ENCODE results near the gene ADAM22. TPM values are rescaled to one million over a fixed set of nuclear protein-coding genes. Genes with fewer than 3 reads are reported as not detected.

ADAM22 gene
- total RNA-seq, 1 experiment from 2014 or later, result 7.1 TPM

DNA sequence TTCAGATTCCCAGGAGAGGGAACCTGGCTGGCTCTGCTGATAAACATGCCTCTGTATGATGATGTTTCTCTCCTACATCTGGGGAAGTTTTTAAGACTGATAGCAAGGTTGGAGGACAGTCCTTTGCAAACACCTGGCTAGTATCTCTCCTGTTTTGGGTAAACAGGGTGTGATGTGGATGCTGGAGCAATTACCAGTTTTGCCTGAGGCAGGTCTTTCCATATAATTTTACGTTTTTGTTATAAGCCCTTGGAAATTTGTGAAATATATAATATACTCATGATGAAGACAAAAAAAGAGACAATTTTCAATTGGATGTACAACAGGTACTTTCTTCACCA is 138.6 kb downstream of the ADAM22 start:
- BruUV-seq (replicated peaks), result no TSS peak
- CTCF ChIA-PET, result no interaction called here

GRCh38 chr7:88073626-88074025 is 139.6 kb downstream of the ADAM22 start:
- no TSS peak for BruUV-seq (replicated peaks)
- POLR2A ChIA-PET (ENCODE audit: low non-redundant PET), result no interaction called here
- no peak overlapping the region for H3K4me3 ChIP-seq (ENCODE audit: low read depth, low read length, poor library complexity, severe bottlenecking)
- no peaks in the 10 kb centered on the region for H3K4me1 ChIP-seq (ENCODE audit: insufficient read depth, low read length, poor library complexity, severe bottlenecking)
- intact Hi-C loops (cut with micrococcal nuclease; ENCODE audit: unreplicated experiment), result no loop called here
- H3K9me3 ChIP-seq (ENCODE audit: low read depth, low read length, poor library complexity, severe bottlenecking), result no peaks in the 10 kb centered on the region
- H3K36me3 ChIP-seq (ENCODE audit: insufficient read depth, low read length, poor library complexity, severe bottlenecking), result no peaks in the 10 kb centered on the region
- no peak for TF ChIP-seq EZH2 (IDR thresholded peaks at IDR 0.05; ENCODE audit: borderline replicate concordance, low read depth, low read length, poor library complexity, severe bottlenecking)
- no peak for TF ChIP-seq CTCF (conservative IDR thresholded peaks at IDR 0.05; ENCODE audit: low read depth, low read length)
- DNase-seq (ENCODE audit: low spot score), result no peak
- CTCF ChIA-PET, result no interaction called here
- no peaks in the 10 kb centered on the region for H3K27me3 ChIP-seq (replicated peaks; ENCODE audit: insufficient read depth, low read depth, low read length, poor library complexity)
- H3K27ac ChIP-seq (ENCODE audit: low read depth, low read length, poor library complexity, severe bottlenecking), result no peak overlapping the region

More for the DNA sequence above, 138.6 kb downstream of the ADAM22 start:
- Histone ChIP-seq H3K9me3 (ENCODE audit: low read depth, low read length, poor library complexity, severe bottlenecking) (no peaks in the 10 kb centered on the region), H3K4me1 (ENCODE audit: insufficient read depth, low read length, poor library complexity, severe bottlenecking) (no peaks in the 10 kb centered on the region), H3K4me3 (ENCODE audit: low read depth, low read length, poor library complexity, severe bottlenecking) (no peak overlapping the region), H3K27me3 (replicated peaks; ENCODE audit: insufficient read depth, low read depth, low read length, poor library complexity) (no peaks in the 10 kb centered on the region), H3K27ac (ENCODE audit: low read depth, low read length, poor library complexity, severe bottlenecking) (no peak overlapping the region), H3K36me3 (ENCODE audit: insufficient read depth, low read length, poor library complexity, severe bottlenecking) (no peaks in the 10 kb centered on the region)
- no peak for DNase-seq (ENCODE audit: low spot score)
- intact Hi-C loops (cut with micrococcal nuclease; ENCODE audit: unreplicated experiment), result no loop called here
- POLR2A ChIA-PET (ENCODE audit: low non-redundant PET), result interaction anchor here (0.6 kb wide), 1 partner anchor 303 kb away, joined by 10 read pairs; no protein-coding TSS in a partner anchor
- TF ChIP-seq EZH2 (IDR thresholded peaks at IDR 0.05; ENCODE audit: borderline replicate concordance, low read depth, low read length, poor library complexity, severe bottlenecking) (no peak), CTCF (conservative IDR thresholded peaks at IDR 0.05; ENCODE audit: low read depth, low read length) (no peak)

DNA sequence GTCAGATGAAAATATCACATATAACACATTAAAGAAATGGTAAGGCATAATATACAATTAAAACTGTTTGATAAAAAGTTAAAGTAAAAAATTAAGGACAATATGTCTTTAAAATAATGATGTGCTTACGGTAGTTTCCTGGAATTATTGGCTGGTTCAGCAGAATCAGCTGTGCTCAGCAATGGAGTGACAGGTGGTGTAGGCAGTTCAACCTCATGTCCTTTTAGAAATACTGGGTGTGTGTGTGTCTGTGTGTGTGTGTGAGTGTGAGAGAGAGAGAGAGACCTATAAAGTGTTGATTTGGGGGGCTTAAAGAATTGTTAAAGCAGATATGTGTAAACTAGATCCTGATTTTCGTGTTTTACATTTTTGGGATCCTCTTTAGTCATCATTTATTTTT is 141.2 kb downstream of the ADAM22 start:
- Histone ChIP-seq H3K27me3 (replicated peaks; ENCODE audit: insufficient read depth, low read depth, low read length, poor library complexity) (no peaks in the 10 kb centered on the region), H3K4me1 (ENCODE audit: insufficient read depth, low read length, poor library complexity, severe bottlenecking) (no peaks in the 10 kb centered on the region), H3K27ac (ENCODE audit: low read depth, low read length, poor library complexity, severe bottlenecking) (no peak overlapping the region), H3K36me3 (ENCODE audit: insufficient read depth, low read length, poor library complexity, severe bottlenecking) (no peaks in the 10 kb centered on the region), H3K9me3 (ENCODE audit: low read depth, low read length, poor library complexity, severe bottlenecking) (no peaks in the 10 kb centered on the region), H3K4me3 (ENCODE audit: low read depth, low read length, poor library complexity, severe bottlenecking) (no peak overlapping the region)
- ChIA-PET POLR2A (ENCODE audit: low non-redundant PET) (no interaction called here), CTCF (no interaction called here)
- DNase-seq (ENCODE audit: low spot score), result no peak
- intact Hi-C loops (cut with micrococcal nuclease; ENCODE audit: unreplicated experiment), result no loop called here
- TF ChIP-seq CTCF (conservative IDR thresholded peaks at IDR 0.05; ENCODE audit: low read depth, low read length), result no peak
- no peak for TF ChIP-seq EZH2 (IDR thresholded peaks at IDR 0.05; ENCODE audit: borderline replicate concordance, low read depth, low read length, poor library complexity, severe bottlenecking)
- BruUV-seq (replicated peaks), result no TSS peak

Measured in A673 (cell line).